Activated naive CD8-positive, alpha-beta T cell (primary cell): ENCODE results near the gene PDZRN3.

Source experiments
- H3K27ac Mint-ChIP-seq: one replicate; pipeline ENCODE4 v1.8.0; 2021; ENCODE audit warnings: mixed read lengths
- H3K27me3 Mint-ChIP-seq: one replicate; pipeline ENCODE4 v1.8.0; 2021; ENCODE audit warnings: mixed read lengths
- H3K36me3 Mint-ChIP-seq: one replicate; pipeline ENCODE4 v1.8.0; 2021; ENCODE audit warnings: mixed read lengths
- H3K4me1 Mint-ChIP-seq: one replicate; pipeline ENCODE4 v1.8.0; 2021; ENCODE audit warnings: low read depth, mixed read lengths
- H3K4me3 Mint-ChIP-seq: one replicate; pipeline ENCODE4 v1.8.0; 2021; ENCODE audit warnings: mild to moderate bottlenecking, mixed read lengths
- H3K9me3 Mint-ChIP-seq: one replicate; pipeline ENCODE4 v1.8.0; 2021; ENCODE audit warnings: low read depth, mixed read lengths

The PDZRN3 gene

GRCh38 chr3:73563896-73564582 lies 60.7 kb downstream of the PDZRN3 start:
- Mint-ChIP-seq H3K4me1 (no peaks in the 10 kb centered on the region), H3K36me3 (no peaks in the 10 kb centered on the region), H3K27ac (no peak overlapping the region), H3K27me3 (peaks cover 3% of the 10 kb centered on the region), H3K4me3 (no peak overlapping the region), H3K9me3 (no peaks in the 10 kb centered on the region)

GRCh38 chr3:73561494-73561893 lies 63.2 kb downstream of the PDZRN3 start:
- Mint-ChIP-seq H3K27ac (no peak overlapping the region), H3K4me3 (no peak overlapping the region), H3K36me3 (no peaks in the 10 kb centered on the region), H3K4me1 (no peaks in the 10 kb centered on the region), H3K9me3 (no peaks in the 10 kb centered on the region), H3K27me3 (peaks cover 2% of the 10 kb centered on the region)

- Mint-ChIP-seq H3K4me3 (no peak overlapping the region), H3K27ac (no peak overlapping the region), H3K36me3 (no peaks in the 10 kb centered on the region), H3K9me3 (no peaks in the 10 kb centered on the region), H3K27me3 (peaks cover 2% of the 10 kb centered on the region), H3K4me1 (no peaks in the 10 kb centered on the region)
Observed at GRCh38 chr3:73559749-73560148, 65.0 kb downstream of the PDZRN3 start.

GRCh38 chr3:73558727-73559075 lies 66.0 kb downstream of the PDZRN3 start:
- H3K27me3 Mint-ChIP-seq, result no peaks in the 10 kb centered on the region
- no peaks in the 10 kb centered on the region for H3K4me1 Mint-ChIP-seq
- H3K4me3 Mint-ChIP-seq, result no peak overlapping the region
- no peak overlapping the region for H3K27ac Mint-ChIP-seq
- no peaks in the 10 kb centered on the region for H3K9me3 Mint-ChIP-seq
- no peaks in the 10 kb centered on the region for H3K36me3 Mint-ChIP-seq

- Mint-ChIP-seq H3K9me3 (no peaks in the 10 kb centered on the region), H3K36me3 (no peaks in the 10 kb centered on the region), H3K27ac (no peak overlapping the region), H3K27me3 (no peaks in the 10 kb centered on the region), H3K4me3 (no peak overlapping the region), H3K4me1 (no peaks in the 10 kb centered on the region)
Observed at GRCh38 chr3:73557986-73558726, 66.6 kb downstream of the PDZRN3 start.

- Mint-ChIP-seq H3K27ac (no peak overlapping the region), H3K4me3 (no peak overlapping the region), H3K36me3 (no peaks in the 10 kb centered on the region), H3K9me3 (no peaks in the 10 kb centered on the region), H3K27me3 (no peaks in the 10 kb centered on the region), H3K4me1 (no peaks in the 10 kb centered on the region)
Observed at GRCh38 chr3:73556520-73557372, 68.0 kb downstream of the PDZRN3 start.

GRCh38 chr3:73555076-73555475 lies 69.7 kb downstream of the PDZRN3 start:
- H3K9me3 Mint-ChIP-seq, result no peaks in the 10 kb centered on the region

GRCh38 chr3:73552700-73553099 lies 72.0 kb downstream of the PDZRN3 start:
- H3K4me1 Mint-ChIP-seq, result no peaks in the 10 kb centered on the region

More at GRCh38 chr3:73555076-73555475, 69.7 kb downstream of the PDZRN3 start:
- no peaks in the 10 kb centered on the region for H3K27me3 Mint-ChIP-seq
- H3K27ac Mint-ChIP-seq, result no peak overlapping the region
- H3K36me3 Mint-ChIP-seq, result no peaks in the 10 kb centered on the region
- no peaks in the 10 kb centered on the region for H3K4me1 Mint-ChIP-seq
- H3K4me3 Mint-ChIP-seq, result no peak overlapping the region

GRCh38 chr3:73550032-73550431 lies 74.7 kb downstream of the PDZRN3 start:
- no peaks in the 10 kb centered on the region for H3K4me1 Mint-ChIP-seq
- no peak overlapping the region for H3K27ac Mint-ChIP-seq
- H3K36me3 Mint-ChIP-seq, result no peaks in the 10 kb centered on the region
- no peak overlapping the region for H3K4me3 Mint-ChIP-seq
- no peaks in the 10 kb centered on the region for H3K9me3 Mint-ChIP-seq
- H3K27me3 Mint-ChIP-seq, result peaks cover 1% of the 10 kb centered on the region

More at GRCh38 chr3:73552700-73553099, 72.0 kb downstream of the PDZRN3 start:
- Mint-ChIP-seq H3K4me3 (no peak overlapping the region), H3K36me3 (no peaks in the 10 kb centered on the region), H3K27ac (no peak overlapping the region), H3K27me3 (no peaks in the 10 kb centered on the region), H3K9me3 (no peaks in the 10 kb centered on the region)

- Mint-ChIP-seq H3K27me3 (peaks cover 1% of the 10 kb centered on the region), H3K4me1 (no peaks in the 10 kb centered on the region), H3K36me3 (no peaks in the 10 kb centered on the region), H3K27ac (no peak overlapping the region), H3K9me3 (no peaks in the 10 kb centered on the region), H3K4me3 (no peak overlapping the region)
Observed at GRCh38 chr3:73549051-73549600, 75.6 kb downstream of the PDZRN3 start.

- no peaks in the 10 kb centered on the region for H3K4me1 Mint-ChIP-seq
- no peak overlapping the region for H3K27ac Mint-ChIP-seq
- H3K9me3 Mint-ChIP-seq, result no peaks in the 10 kb centered on the region
- H3K4me3 Mint-ChIP-seq, result no peak overlapping the region
- peaks cover 1% of the 10 kb centered on the region for H3K27me3 Mint-ChIP-seq
- no peaks in the 10 kb centered on the region for H3K36me3 Mint-ChIP-seq
Observed at GRCh38 chr3:73548436-73548835, 76.3 kb downstream of the PDZRN3 start.

GRCh38 chr3:73547427-73548248 lies 77.1 kb downstream of the PDZRN3 start:
- no peaks in the 10 kb centered on the region for H3K36me3 Mint-ChIP-seq
- H3K27me3 Mint-ChIP-seq, result peaks cover 4% of the 10 kb centered on the region
- no peaks in the 10 kb centered on the region for H3K9me3 Mint-ChIP-seq
- H3K4me1 Mint-ChIP-seq, result no peaks in the 10 kb centered on the region
- no peak overlapping the region for H3K4me3 Mint-ChIP-seq
- H3K27ac Mint-ChIP-seq, result no peak overlapping the region

- no peak overlapping the region for H3K4me3 Mint-ChIP-seq
- H3K4me1 Mint-ChIP-seq, result no peaks in the 10 kb centered on the region
- H3K27ac Mint-ChIP-seq, result no peak overlapping the region
- H3K27me3 Mint-ChIP-seq, result peaks cover 4% of the 10 kb centered on the region
- H3K9me3 Mint-ChIP-seq, result no peaks in the 10 kb centered on the region
- no peaks in the 10 kb centered on the region for H3K36me3 Mint-ChIP-seq
Observed at GRCh38 chr3:73546961-73547360, 77.8 kb downstream of the PDZRN3 start.

GRCh38 chr3:73543412-73543811 lies 81.3 kb downstream of the PDZRN3 start:
- no peak overlapping the region for H3K27ac Mint-ChIP-seq
- no peaks in the 10 kb centered on the region for H3K9me3 Mint-ChIP-seq
- H3K4me1 Mint-ChIP-seq, result no peaks in the 10 kb centered on the region
- no peaks in the 10 kb centered on the region for H3K36me3 Mint-ChIP-seq
- no peak overlapping the region for H3K4me3 Mint-ChIP-seq
- peaks cover 6% of the 10 kb centered on the region for H3K27me3 Mint-ChIP-seq
